Activated naive CD8-positive, alpha-beta T cell treated with anti-CD3 and anti-CD28 coated beads for 36 hours (primary cell): ENCODE results near the gene CATSPERE. TPM values are rescaled to one million over a fixed set of nuclear protein-coding genes. Genes with fewer than 3 reads are reported as not detected.
"Not testable (repeated sequence)": the region's sequence is repeated elsewhere in the genome, so short reads cannot be mapped to it uniquely, and the experiment has no call there.

Source experiments
- DNase-seq: peaks from one replicate; pipeline ENCODE4 v3.0.0; 2021
- H3K27ac Mint-ChIP-seq: one replicate; pipeline ENCODE4 v1.8.0; 2022; ENCODE audit warnings: mild to moderate bottlenecking, moderate library complexity, mixed read lengths
- H3K27me3 Mint-ChIP-seq: one replicate; pipeline ENCODE4 v1.8.0; 2022; ENCODE audit warnings: mild to moderate bottlenecking, mixed read lengths
- H3K36me3 Mint-ChIP-seq: one replicate; pipeline ENCODE4 v1.8.0; 2021; ENCODE audit warnings: mild to moderate bottlenecking, mixed read lengths
- H3K4me1 Mint-ChIP-seq: one replicate; pipeline ENCODE4 v1.8.0; 2021; ENCODE audit warnings: mixed read lengths
- H3K4me3 Mint-ChIP-seq: one replicate; pipeline ENCODE4 v1.8.0; 2022; ENCODE audit warnings: mild to moderate bottlenecking, moderate library complexity, mixed read lengths
- H3K9me3 Mint-ChIP-seq: one replicate; pipeline ENCODE4 v1.8.0; 2022; ENCODE audit warnings: mixed read lengths
- total RNA-seq, 2 experiments: library from RNA; stranded (reverse); gene quantifications; one replicate each; pipeline ENCODE4 v1.2.3, GENCODE V29; 2021

The CATSPERE gene
- total RNA-seq, 2 experiments from 2014 or later: 0.38 to 0.45 TPM

DNA sequence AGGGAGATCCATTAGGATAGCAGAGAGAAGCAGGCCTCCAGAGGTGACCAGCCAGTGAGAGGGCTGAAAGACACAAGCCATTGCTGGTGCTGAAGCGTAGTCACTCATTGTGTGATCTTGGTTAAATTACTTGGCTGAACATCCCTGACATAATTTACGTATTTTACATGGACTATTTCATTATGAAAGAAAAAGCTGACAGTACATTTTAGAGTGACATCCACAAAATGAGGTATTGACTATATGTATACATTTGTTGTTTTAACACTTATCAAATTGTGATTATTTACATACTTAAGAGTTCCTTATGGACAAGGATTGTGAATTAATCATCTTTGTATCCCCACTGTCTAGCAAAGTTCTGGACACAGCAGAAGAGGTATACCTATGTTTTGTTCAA, 206.7 kb downstream of the CATSPERE start:
- no peak overlapping the region for H3K27ac Mint-ChIP-seq
- peaks cover 15% of the 10 kb centered on the region for H3K4me1 Mint-ChIP-seq
- no peak overlapping the region for H3K4me3 Mint-ChIP-seq
- no peak for DNase-seq
- peaks cover 18% of the 10 kb centered on the region for H3K36me3 Mint-ChIP-seq
- H3K9me3 Mint-ChIP-seq: no peaks in the 10 kb centered on the region
- H3K27me3 Mint-ChIP-seq: no peaks in the 10 kb centered on the region

DNA sequence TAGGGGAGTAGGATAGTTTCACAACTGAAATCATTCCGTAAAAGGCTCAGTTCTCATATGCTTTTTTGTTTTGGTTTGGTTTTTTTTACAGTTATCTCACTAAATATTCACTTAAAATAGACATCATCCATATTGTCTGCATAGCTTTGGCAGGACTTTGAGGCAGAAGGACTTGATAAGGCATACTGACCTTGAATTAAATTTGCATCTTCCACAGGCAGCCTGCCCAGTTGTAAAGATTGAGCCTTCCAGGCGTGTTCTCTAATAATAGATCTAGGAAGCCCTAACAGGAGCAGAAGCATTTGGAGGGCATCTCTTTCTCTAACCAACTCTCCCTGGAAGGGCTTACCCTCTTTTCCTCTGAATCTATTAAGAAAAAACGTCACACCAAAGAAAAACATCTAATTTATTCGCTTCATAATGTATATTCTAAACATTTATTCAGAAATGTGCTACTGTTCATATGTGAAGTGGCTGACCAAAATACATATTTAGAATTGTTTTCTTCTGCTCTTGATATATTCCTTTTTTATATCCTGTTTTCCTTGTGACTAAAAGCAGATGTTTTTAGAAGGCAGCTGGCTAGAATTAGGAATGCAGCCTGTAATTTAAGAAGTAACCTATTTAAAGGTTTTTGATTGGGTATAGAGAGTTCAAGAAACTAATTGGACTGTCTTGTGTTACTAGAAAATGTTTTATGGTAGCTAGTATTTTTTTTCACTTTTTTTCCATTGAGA, 212.0 kb downstream of the CATSPERE start:
- Mint-ChIP-seq H3K36me3 (peaks cover 41% of the 10 kb centered on the region), H3K27ac (no peak overlapping the region), H3K27me3 (no peaks in the 10 kb centered on the region), H3K4me3 (no peak overlapping the region), H3K9me3 (no peaks in the 10 kb centered on the region), H3K4me1 (peaks cover 18% of the 10 kb centered on the region)
- DNase-seq: no peak

DNA sequence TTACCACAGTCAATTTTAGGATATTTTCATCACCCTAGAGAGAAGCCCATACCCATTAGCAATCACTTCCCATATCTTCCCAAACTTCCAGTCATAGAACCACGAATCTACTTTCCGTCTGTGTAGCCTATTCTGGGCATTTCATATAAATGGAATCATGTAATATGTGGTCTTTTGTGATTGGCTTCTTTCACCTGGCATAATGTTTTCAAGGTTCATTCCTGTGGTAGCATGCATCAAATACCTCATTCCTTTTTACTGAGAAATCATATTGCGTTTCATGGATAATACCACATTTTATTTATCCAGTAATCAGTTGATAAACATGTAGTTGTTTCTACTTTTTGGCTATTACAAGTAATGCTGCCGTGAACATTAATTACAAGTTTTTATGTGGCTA, 213.4 kb downstream of the CATSPERE start:
- H3K36me3 Mint-ChIP-seq: peaks cover 42% of the 10 kb centered on the region
- no peaks in the 10 kb centered on the region for H3K9me3 Mint-ChIP-seq
- H3K4me3 Mint-ChIP-seq: no peak overlapping the region
- H3K27ac Mint-ChIP-seq: no peak overlapping the region
- H3K27me3 Mint-ChIP-seq: no peaks in the 10 kb centered on the region
- no peak for DNase-seq
- peaks cover 18% of the 10 kb centered on the region for H3K4me1 Mint-ChIP-seq

DNA sequence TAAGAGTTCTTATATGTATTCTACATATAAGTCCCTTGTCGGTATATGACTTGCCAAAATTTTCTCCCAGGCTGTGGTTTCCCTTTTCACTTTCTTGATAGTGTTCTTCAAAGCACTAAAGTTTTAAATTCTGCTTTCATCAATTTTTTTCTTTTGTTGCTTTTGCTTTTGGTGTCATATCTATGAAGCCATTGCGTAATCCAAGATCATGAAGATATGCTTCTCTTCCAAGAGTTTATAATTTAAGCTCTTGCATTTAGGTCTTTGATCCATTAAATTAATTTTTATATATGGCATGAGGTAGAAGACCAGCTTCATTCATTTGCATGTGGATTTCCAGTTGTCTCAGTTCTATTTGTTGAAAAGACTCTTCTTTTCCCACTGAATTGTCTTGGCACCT, 214.1 kb downstream of the CATSPERE start:
- Mint-ChIP-seq H3K4me3 (no peak overlapping the region), H3K36me3 (peaks cover 47% of the 10 kb centered on the region), H3K9me3 (no peaks in the 10 kb centered on the region), H3K27ac (no peak overlapping the region), H3K27me3 (no peaks in the 10 kb centered on the region), H3K4me1 (peaks cover 18% of the 10 kb centered on the region)
- no peak for DNase-seq

DNA sequence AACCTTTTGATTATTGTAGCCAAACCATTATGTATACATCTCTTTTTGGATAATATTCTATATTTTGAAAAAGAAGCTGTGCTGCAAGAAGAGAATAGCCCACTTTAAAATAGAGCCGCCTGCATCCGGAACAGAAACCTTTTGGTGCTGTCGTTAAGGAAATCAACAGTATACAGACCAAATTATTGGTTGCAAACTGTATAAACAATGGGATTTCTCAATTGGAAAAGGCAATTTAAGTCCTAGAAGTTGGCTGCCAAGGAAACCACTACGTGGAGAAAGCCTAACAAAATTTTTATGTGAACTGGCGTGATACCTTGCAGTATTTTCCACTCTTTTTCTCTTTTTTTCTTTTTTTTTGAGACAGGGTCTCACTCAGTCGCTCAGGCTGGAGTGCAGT, 217.6 kb downstream of the CATSPERE start:
- H3K27me3 Mint-ChIP-seq: no peaks in the 10 kb centered on the region
- H3K4me3 Mint-ChIP-seq: no peak overlapping the region
- H3K9me3 Mint-ChIP-seq: no peaks in the 10 kb centered on the region
- H3K4me1 Mint-ChIP-seq: peaks cover 24% of the 10 kb centered on the region
- no peak for DNase-seq
- H3K36me3 Mint-ChIP-seq: peaks cover 49% of the 10 kb centered on the region
- no peak overlapping the region for H3K27ac Mint-ChIP-seq

DNA sequence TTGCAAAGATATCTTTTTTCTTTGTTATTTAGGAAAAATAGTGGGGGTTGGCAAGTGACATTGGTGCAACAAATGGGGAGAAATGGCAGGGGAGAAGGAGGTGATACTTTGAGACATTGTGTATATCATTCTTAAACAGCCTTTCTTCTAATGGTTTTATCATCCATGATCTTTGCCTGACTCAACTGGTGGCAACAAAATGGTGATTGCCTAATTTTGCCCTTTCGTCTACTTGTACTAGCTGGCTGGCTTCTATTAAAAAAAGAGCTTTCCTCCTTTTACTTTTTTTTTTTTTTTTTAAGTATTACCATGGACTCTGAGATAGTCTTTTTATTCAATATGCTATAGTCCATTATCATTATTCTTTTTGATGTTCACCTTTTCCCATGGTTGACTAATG, 219.6 kb downstream of the CATSPERE start:
- no peak overlapping the region for H3K4me3 Mint-ChIP-seq

DNA sequence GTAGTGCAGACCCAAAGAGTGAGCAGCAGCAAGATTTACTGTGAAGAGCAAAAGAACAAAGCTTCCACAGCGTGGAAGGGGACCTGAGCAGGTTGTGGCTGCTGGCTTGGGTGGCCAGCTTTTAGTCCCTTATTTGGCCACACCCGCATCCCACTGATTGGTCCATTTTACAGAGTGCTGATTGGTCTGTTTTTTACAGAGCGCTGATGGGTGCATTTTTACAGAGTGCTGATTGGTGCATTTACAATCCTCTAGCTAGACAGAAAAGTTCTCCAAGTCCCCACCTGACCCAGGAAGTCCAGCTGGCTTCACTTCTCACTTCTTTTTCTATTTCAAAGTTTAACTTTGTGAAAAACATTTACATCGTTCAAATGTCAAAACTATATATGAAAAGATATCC, 221.0 kb downstream of the CATSPERE start:
- Mint-ChIP-seq H3K36me3 (peaks cover 35% of the 10 kb centered on the region), H3K4me1 (peaks cover 14% of the 10 kb centered on the region)
- H3K27ac Mint-ChIP-seq: not testable (repeated sequence)

More for the DNA sequence above, 219.6 kb downstream of the CATSPERE start:
- H3K9me3 Mint-ChIP-seq: no peaks in the 10 kb centered on the region
- H3K36me3 Mint-ChIP-seq: peaks cover 38% of the 10 kb centered on the region
- DNase-seq: no peak
- no peak overlapping the region for H3K27ac Mint-ChIP-seq
- H3K27me3 Mint-ChIP-seq: no peaks in the 10 kb centered on the region
- H3K4me1 Mint-ChIP-seq: peaks cover 16% of the 10 kb centered on the region

More for the DNA sequence above, 221.0 kb downstream of the CATSPERE start:
- H3K4me3 Mint-ChIP-seq, H3K27me3 Mint-ChIP-seq, DNase-seq, H3K9me3 Mint-ChIP-seq: not testable (repeated sequence)

Other genes with a start within 250 kb of the CATSPERE start
- 10 to 100 TPM; 66.1 to 67.8 TPM for gene ADSS2, start 9.4 kb upstream of the CATSPERE start, total RNA-seq
- gene DESI2, start 191.9 kb downstream of the CATSPERE start, total RNA-seq: 10 to 100 TPM; 33.8 to 37.0 TPM